ENCODE results near the gene DSCAML1.

DSCAML1 gene

GRCh38 chr11:117441146-117441975, 355.7 kb downstream of the DSCAML1 start:
- Histone ChIP-seq H3K4me3 (ENCODE audit: low read depth, low read length) (no peak overlapping the region), H3K27ac (ENCODE audit: low read depth, low read length) (no peak overlapping the region), H3K4me1 (ENCODE audit: control insufficient read depth, insufficient read depth, low read length) (no peaks in the 10 kb centered on the region; the same call in 1 of the 2 replicates), H3K9ac (ENCODE audit: low read depth, low read length) (no peak overlapping the region), H3K27me3 (ENCODE audit: control insufficient read depth, insufficient read depth, low read length) (no peaks in the 10 kb centered on the region), H3K9me3 (ENCODE audit: control insufficient read depth, insufficient read depth, low read length) (no peaks in the 10 kb centered on the region), H3K36me3 (ENCODE audit: control insufficient read depth, insufficient read depth, low read length) (no peaks in the 10 kb centered on the region)

GRCh38 chr11:117440258-117440657, 356.8 kb downstream of the DSCAML1 start:
- H3K9me3 ChIP-seq (ENCODE audit: control insufficient read depth, insufficient read depth, low read length), result no peaks in the 10 kb centered on the region
- no peaks in the 10 kb centered on the region for H3K36me3 ChIP-seq (ENCODE audit: control insufficient read depth, insufficient read depth, low read length)
- no peak overlapping the region for H3K27ac ChIP-seq (ENCODE audit: low read depth, low read length)
- H3K4me1 ChIP-seq (ENCODE audit: control insufficient read depth, insufficient read depth, low read length), result no peaks in the 10 kb centered on the region; the same call in 1 of the 2 replicates
- H3K9ac ChIP-seq (ENCODE audit: low read depth, low read length), result no peak overlapping the region
- H3K27me3 ChIP-seq (ENCODE audit: control insufficient read depth, insufficient read depth, low read length), result no peaks in the 10 kb centered on the region
- no peak overlapping the region for H3K4me3 ChIP-seq (ENCODE audit: low read depth, low read length)

DNA sequence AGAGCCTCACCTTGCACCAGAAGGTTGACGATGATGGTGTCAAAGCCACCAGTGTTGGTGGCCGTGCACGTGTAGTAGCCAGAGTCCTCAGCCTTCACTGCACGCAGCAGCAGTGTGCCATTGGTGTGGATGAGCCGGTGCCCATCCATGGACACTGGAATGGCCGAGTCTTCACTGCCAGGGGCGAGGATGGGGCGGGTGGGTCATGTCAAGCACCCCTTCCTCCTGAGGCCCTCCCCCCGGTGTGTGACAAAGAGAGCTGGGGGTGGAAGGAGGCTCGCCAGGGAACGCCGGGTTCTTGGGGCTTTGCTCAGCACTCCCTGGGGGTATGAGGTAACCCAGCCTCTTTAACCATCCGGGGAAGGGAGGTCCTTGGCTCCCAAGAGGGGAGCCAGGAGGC, 357.8 kb downstream of the DSCAML1 start:
- no peaks in the 10 kb centered on the region; the same call in 1 of the 2 replicates for H3K4me1 ChIP-seq (ENCODE audit: control insufficient read depth, insufficient read depth, low read length)
- no peaks in the 10 kb centered on the region for H3K9me3 ChIP-seq (ENCODE audit: control insufficient read depth, insufficient read depth, low read length)
- no peaks in the 10 kb centered on the region for H3K36me3 ChIP-seq (ENCODE audit: control insufficient read depth, insufficient read depth, low read length)
- H3K4me3 ChIP-seq (ENCODE audit: low read depth, low read length), result no peak overlapping the region
- H3K27me3 ChIP-seq (ENCODE audit: control insufficient read depth, insufficient read depth, low read length), result no peaks in the 10 kb centered on the region
- no peak overlapping the region for H3K9ac ChIP-seq (ENCODE audit: low read depth, low read length)
- no peak overlapping the region for H3K27ac ChIP-seq (ENCODE audit: low read depth, low read length)

GRCh38 chr11:117438371-117439000, 358.5 kb downstream of the DSCAML1 start:
- no peaks in the 10 kb centered on the region; the same call in 1 of the 2 replicates for H3K4me1 ChIP-seq (ENCODE audit: control insufficient read depth, insufficient read depth, low read length)
- no peak overlapping the region for H3K4me3 ChIP-seq (ENCODE audit: low read depth, low read length)
- no peak overlapping the region for H3K9ac ChIP-seq (ENCODE audit: low read depth, low read length)
- H3K9me3 ChIP-seq (ENCODE audit: control insufficient read depth, insufficient read depth, low read length), result no peaks in the 10 kb centered on the region
- no peak overlapping the region for H3K27ac ChIP-seq (ENCODE audit: low read depth, low read length)
- no peaks in the 10 kb centered on the region for H3K27me3 ChIP-seq (ENCODE audit: control insufficient read depth, insufficient read depth, low read length)
- no peaks in the 10 kb centered on the region for H3K36me3 ChIP-seq (ENCODE audit: control insufficient read depth, insufficient read depth, low read length)

DNA sequence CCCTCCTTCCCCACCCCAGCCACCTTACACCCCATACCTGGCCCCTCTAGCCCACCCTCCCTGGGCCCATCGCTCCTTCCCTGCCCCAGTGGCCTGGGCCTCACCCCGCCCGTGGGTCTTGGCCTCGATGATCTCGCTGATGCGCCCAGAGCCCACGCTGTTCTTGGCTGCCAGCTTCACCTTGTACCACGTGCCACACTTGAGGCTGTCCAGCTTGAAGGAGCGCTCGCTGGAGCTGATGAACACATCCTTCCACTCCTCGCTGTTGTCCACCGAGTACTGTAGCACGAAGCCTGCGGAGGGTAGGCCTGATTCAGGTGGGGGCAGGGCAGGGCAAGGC, 359.3 kb downstream of the DSCAML1 start:
- H3K36me3 ChIP-seq (ENCODE audit: control insufficient read depth, insufficient read depth, low read length), result no peaks in the 10 kb centered on the region
- no peaks in the 10 kb centered on the region for H3K27me3 ChIP-seq (ENCODE audit: control insufficient read depth, insufficient read depth, low read length)
- no peaks in the 10 kb centered on the region; the same call in 1 of the 2 replicates for H3K4me1 ChIP-seq (ENCODE audit: control insufficient read depth, insufficient read depth, low read length)
- H3K9me3 ChIP-seq (ENCODE audit: control insufficient read depth, insufficient read depth, low read length), result no peaks in the 10 kb centered on the region
- no peak overlapping the region for H3K4me3 ChIP-seq (ENCODE audit: low read depth, low read length)
- H3K9ac ChIP-seq (ENCODE audit: low read depth, low read length), result no peak overlapping the region
- H3K27ac ChIP-seq (ENCODE audit: low read depth, low read length), result no peak overlapping the region

DNA sequence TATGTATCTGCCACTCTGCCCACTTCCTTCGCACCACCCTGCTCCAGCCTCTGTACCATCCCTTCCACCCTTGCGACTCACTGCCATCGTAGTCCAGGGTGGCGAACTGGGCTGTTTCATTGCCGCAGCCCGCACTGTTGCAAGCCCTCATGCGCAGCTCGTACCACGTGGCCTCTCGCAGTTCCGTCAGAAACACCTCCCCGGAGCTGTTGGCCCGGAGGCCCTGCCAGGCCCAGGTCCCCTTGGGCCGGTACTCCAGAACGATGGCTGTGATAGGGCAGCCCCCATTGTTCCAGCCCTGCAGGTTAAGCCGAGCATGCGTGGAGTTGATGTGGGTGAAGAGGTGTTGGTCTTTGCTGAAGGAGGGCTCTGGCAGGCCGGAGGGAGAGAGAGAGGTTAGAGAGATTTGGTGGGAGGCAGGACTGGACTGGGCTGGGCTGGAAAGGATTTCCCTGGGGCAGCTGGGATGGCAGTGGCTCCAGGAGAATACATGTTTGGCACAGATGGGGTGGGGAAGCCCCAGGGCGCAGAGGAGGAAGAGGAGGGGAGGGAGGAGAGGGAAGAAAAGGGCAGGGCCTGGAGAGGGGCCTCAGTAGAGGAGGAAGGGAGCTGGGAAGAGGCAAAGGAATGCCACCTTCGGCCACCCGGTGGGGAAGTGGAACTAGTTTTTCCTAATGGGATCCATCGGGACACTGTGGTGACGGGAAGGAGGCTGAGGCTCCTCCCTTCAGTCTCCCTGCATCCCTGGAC, 359.8 kb downstream of the DSCAML1 start:
- no peak overlapping the region for H3K27ac ChIP-seq (ENCODE audit: low read depth, low read length)
- no peaks in the 10 kb centered on the region for H3K36me3 ChIP-seq (ENCODE audit: control insufficient read depth, insufficient read depth, low read length)
- no peaks in the 10 kb centered on the region; the same call in 1 of the 2 replicates for H3K4me1 ChIP-seq (ENCODE audit: control insufficient read depth, insufficient read depth, low read length)
- H3K9ac ChIP-seq (ENCODE audit: low read depth, low read length), result no peak overlapping the region
- H3K4me3 ChIP-seq (ENCODE audit: low read depth, low read length), result no peak overlapping the region
- no peaks in the 10 kb centered on the region for H3K9me3 ChIP-seq (ENCODE audit: control insufficient read depth, insufficient read depth, low read length)
- no peaks in the 10 kb centered on the region for H3K27me3 ChIP-seq (ENCODE audit: control insufficient read depth, insufficient read depth, low read length)

DNA sequence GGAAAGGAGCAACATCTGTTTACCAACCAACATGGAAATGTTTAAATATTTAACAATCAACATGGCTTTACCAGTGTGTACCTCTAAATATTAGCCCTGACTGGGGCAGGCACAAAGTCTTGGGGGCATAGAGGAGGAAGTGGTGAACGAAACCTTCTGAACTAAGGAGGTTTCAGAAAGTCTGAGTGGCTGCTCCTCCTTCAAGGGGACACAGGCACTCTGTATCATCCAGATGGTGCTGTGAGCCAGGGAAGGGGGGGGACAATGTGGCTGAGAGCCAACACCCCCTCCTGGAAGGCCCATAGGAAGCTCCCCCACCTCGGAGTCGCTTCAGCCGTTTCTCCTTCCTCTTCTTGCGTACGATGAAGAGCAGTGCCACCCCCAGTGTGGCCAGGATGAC, 361.7 kb downstream of the DSCAML1 start:
- Histone ChIP-seq H3K9ac (ENCODE audit: low read depth, low read length) (no peak overlapping the region), H3K27ac (ENCODE audit: low read depth, low read length) (no peak overlapping the region), H3K4me1 (ENCODE audit: control insufficient read depth, insufficient read depth, low read length) (no peaks in the 10 kb centered on the region; the same call in 1 of the 2 replicates), H3K36me3 (ENCODE audit: control insufficient read depth, insufficient read depth, low read length) (no peaks in the 10 kb centered on the region), H3K4me3 (ENCODE audit: low read depth, low read length) (no peak overlapping the region), H3K27me3 (ENCODE audit: control insufficient read depth, insufficient read depth, low read length) (no peaks in the 10 kb centered on the region), H3K9me3 (ENCODE audit: control insufficient read depth, insufficient read depth, low read length) (no peaks in the 10 kb centered on the region)

GRCh38 chr11:117434481-117434880, 362.5 kb downstream of the DSCAML1 start:
- H3K27ac ChIP-seq (ENCODE audit: low read depth, low read length), result no peak overlapping the region
- no peaks in the 10 kb centered on the region for H3K9me3 ChIP-seq (ENCODE audit: control insufficient read depth, insufficient read depth, low read length)
- peaks cover 8% of the 10 kb centered on the region; the same call in 1 of the 2 replicates for H3K4me1 ChIP-seq (ENCODE audit: control insufficient read depth, insufficient read depth, low read length)
- H3K4me3 ChIP-seq (ENCODE audit: low read depth, low read length), result no peak overlapping the region
- H3K9ac ChIP-seq (ENCODE audit: low read depth, low read length), result no peak overlapping the region
- H3K27me3 ChIP-seq (ENCODE audit: control insufficient read depth, insufficient read depth, low read length), result no peaks in the 10 kb centered on the region
- H3K36me3 ChIP-seq (ENCODE audit: control insufficient read depth, insufficient read depth, low read length), result no peaks in the 10 kb centered on the region

DNA sequence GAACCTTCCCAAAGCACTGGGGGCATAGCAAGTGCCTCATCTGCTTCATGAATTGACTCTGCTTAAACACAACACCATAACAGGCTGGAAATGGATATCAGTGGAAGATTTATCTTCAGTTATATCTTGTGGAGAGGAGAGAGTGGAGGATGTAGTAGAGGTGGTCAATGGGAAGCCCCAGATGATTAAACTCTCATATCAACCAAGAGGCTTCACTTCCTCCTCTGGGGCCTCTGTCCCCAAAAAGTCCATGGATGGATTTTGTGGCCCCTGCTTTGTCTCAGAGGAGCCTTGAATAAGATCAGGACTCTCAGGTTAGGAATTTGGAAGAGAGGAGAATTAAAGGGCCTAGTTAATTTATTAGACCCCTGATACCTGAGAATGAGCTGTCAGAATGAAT, 363.3 kb downstream of the DSCAML1 start:
- Histone ChIP-seq H3K27me3 (ENCODE audit: control insufficient read depth, insufficient read depth, low read length) (no peaks in the 10 kb centered on the region), H3K9me3 (ENCODE audit: control insufficient read depth, insufficient read depth, low read length) (no peaks in the 10 kb centered on the region), H3K36me3 (ENCODE audit: control insufficient read depth, insufficient read depth, low read length) (no peaks in the 10 kb centered on the region), H3K4me1 (ENCODE audit: control insufficient read depth, insufficient read depth, low read length) (peaks cover 8% of the 10 kb centered on the region; the same call in 1 of the 2 replicates), H3K4me3 (ENCODE audit: low read depth, low read length) (no peak overlapping the region), H3K9ac (ENCODE audit: low read depth, low read length) (no peak overlapping the region), H3K27ac (ENCODE audit: low read depth, low read length) (no peak overlapping the region)

DNA sequence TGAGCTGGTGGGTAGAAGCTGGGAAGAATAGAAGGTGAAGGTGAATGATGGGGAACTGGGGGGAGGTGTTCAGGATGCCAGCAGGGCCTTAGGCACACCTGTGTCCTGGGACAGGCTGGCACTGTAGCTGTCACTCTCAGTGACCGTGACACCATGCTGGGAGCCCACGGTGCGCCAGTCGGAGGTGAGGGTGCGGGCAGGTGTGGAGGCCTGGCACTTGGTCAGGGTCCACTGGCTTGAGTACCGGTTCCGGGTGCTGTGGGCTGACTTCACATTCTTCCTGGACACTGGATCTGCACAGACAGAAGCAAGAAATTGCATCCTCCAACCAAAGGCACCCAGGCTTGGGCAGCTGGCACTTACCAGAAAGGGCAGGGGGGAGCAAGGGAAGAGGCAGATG, 365.6 kb downstream of the DSCAML1 start:
- Histone ChIP-seq H3K9me3 (ENCODE audit: control insufficient read depth, insufficient read depth, low read length) (no peaks in the 10 kb centered on the region), H3K4me1 (ENCODE audit: control insufficient read depth, insufficient read depth, low read length) (peaks cover 10% of the 10 kb centered on the region; the same call in 1 of the 2 replicates), H3K4me3 (ENCODE audit: low read depth, low read length) (no peak overlapping the region), H3K9ac (ENCODE audit: low read depth, low read length) (no peak overlapping the region), H3K27me3 (ENCODE audit: control insufficient read depth, insufficient read depth, low read length) (no peaks in the 10 kb centered on the region; the same call in 1 of the 2 replicates), H3K27ac (ENCODE audit: low read depth, low read length) (no peak overlapping the region), H3K36me3 (ENCODE audit: control insufficient read depth, insufficient read depth, low read length) (no peaks in the 10 kb centered on the region)

All from HUES48 (cell line).